ENCODE data around the gene CYP2A7.
A peak's percentile ranks its signal among the peaks of the same experiment; 100 is the strongest.

The CYP2A7 gene

GRCh38 chr19:40921005-40921897 is 39.2 kb upstream of the CYP2A7 start (continued):
- TF ChIP-seq ZBTB20 (tag by site-specific recombination; IDR thresholded peaks at IDR 0.05) (peak; percentile 62), ZNF350 (tag by site-specific recombination; IDR thresholded peaks at IDR 0.05) (no peak), ZSCAN18 (tag by site-specific recombination; IDR thresholded peaks at IDR 0.05) (no peak), ZNF549 (tag by site-specific recombination; IDR thresholded peaks at IDR 0.05) (no peak), ZNF292 (tag by site-specific recombination; IDR thresholded peaks at IDR 0.05; ENCODE audit: borderline replicate concordance, low read depth) (no peak), ZNF558 (tag by site-specific recombination; IDR thresholded peaks at IDR 0.05) (peak; percentile 93), ZFHX2 (tag by site-specific recombination; conservative IDR thresholded peaks at IDR 0.05) (peak; percentile 90), ZNF544 (tag by site-specific recombination; IDR thresholded peaks at IDR 0.05) (no peak), TRIM28 (IDR thresholded peaks at IDR 0.05; ENCODE audit: borderline replicate concordance, low read length) (peak; percentile 99), ZNF660 (tag by site-specific recombination; IDR thresholded peaks at IDR 0.05) (peak; percentile 97), ZBTB7A (tag by site-specific recombination; IDR thresholded peaks at IDR 0.05; ENCODE audit: low read depth) (no peak), HOXD13 (CRISPR knock-in tag; IDR thresholded peaks at IDR 0.05; ENCODE audit: borderline replicate concordance) (peak; percentile 94; the same call in 1 of the 2 replicates), SP2 (tag by site-specific recombination; IDR thresholded peaks at IDR 0.05) (0 out of 2 replicates have a peak, but pooled peaks have one; percentile 24), ZNF221 (tag by site-specific recombination; IDR thresholded peaks at IDR 0.05; ENCODE audit: borderline replicate concordance) (no peak), ZNF280C (tag by site-specific recombination; IDR thresholded peaks at IDR 0.05) (no peak), ZBTB11 (tag by site-specific recombination; conservative IDR thresholded peaks at IDR 0.05; ENCODE audit: low read depth) (no peak), ZNF623 (tag by site-specific recombination; IDR thresholded peaks at IDR 0.05) (peak; percentile 69), YY1 (tag by site-specific recombination; IDR thresholded peaks at IDR 0.05) (peak; percentile 42; the same call in 1 of the 2 replicates), WT1 (tag by site-specific recombination; IDR thresholded peaks at IDR 0.05) (peak; percentile 100), BCL11B (tag by site-specific recombination; IDR thresholded peaks at IDR 0.05; ENCODE audit: low read depth) (no peak), ZNF837 (tag by site-specific recombination; IDR thresholded peaks at IDR 0.05) (peak; percentile 25; the same call in 1 of the 2 replicates), ZNF621 (tag by site-specific recombination; IDR thresholded peaks at IDR 0.05) (no peak), ZFP41 (tag by site-specific recombination; IDR thresholded peaks at IDR 0.05; ENCODE audit: borderline replicate concordance) (no peak), ZNF239 (tag by site-specific recombination; IDR thresholded peaks at IDR 0.05) (peak; percentile 55; the same call in 1 of the 2 replicates), ZNF157 (tag by site-specific recombination; IDR thresholded peaks at IDR 0.05) (no peak; the same call in 1 of the 2 replicates), ZNF398 (tag by site-specific recombination; IDR thresholded peaks at IDR 0.05) (peak; percentile 95), ZBTB48 (tag by site-specific recombination; IDR thresholded peaks at IDR 0.05) (peak; percentile 85), ZNF529 (tag by site-specific recombination; IDR thresholded peaks at IDR 0.05; ENCODE audit: insufficient replicate concordance) (peak; percentile 61), ZNF600 (tag by site-specific recombination; IDR thresholded peaks at IDR 0.05) (peak; percentile 100), ZNF560 (tag by site-specific recombination; IDR thresholded peaks at IDR 0.05; ENCODE audit: borderline replicate concordance) (no peak), ZNF24 (tag by site-specific recombination; IDR thresholded peaks at IDR 0.05) (peak; percentile 100), ZNF792 (tag by site-specific recombination; IDR thresholded peaks at IDR 0.05) (peak; percentile 90)
